Gastrocnemius medialis (tissue), 4 donors: ENCODE results near the gene HAVCR1.

ENCODE experiments used
- POLR2A ChIP-seq, 2 donors: fragments of 450-650 bp; IDR thresholded peaks; one replicate each; pipeline ENCODE4 v1.6.1; 2017; ENCODE audit warnings: antibody characterized with exemption in 2 of 2, mild to moderate bottlenecking in 2 of 2, moderate library complexity in 2 of 2
- TF ChIP-seq, protein P1 (sequence below), 5 experiments: fragments of 450-650 bp in 3 of 5; fragments of 200-600 bp in 2 of 5; sonication (generic) in 2 of 5; IDR thresholded peaks in 4 of 5; conservative IDR thresholded peaks in 1 of 5; 1 replicate in 4 of 5; 2 replicates in 1 of 5; pipeline ENCODE4 v1.5.1; 2016 to 2019; ENCODE audit warnings: antibody characterized with exemption in 5 of 5, mild to moderate bottlenecking in 3 of 5, moderate library complexity in 3 of 5

DNA sequence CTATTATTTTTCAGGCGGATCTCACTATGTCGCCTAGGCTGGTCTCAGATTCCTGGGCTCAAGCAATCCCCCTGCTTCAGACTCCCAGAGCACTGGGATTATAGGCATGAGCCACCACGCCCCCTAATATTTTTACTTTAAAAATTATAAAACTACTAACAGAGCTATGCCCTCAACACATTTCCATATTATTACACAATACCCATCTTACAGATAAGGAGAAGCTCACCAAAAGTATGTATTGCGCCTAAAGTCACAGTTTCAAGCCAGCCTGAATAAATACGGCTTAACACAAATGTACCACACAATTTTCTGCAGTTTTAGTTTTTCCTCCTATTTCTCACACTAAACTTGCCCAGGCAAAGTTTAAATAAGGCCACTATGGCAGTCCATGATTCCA is 9.9 kb upstream of the HAVCR1 start:
- TF ChIP-seq POLR2A (IDR thresholded peaks at IDR 0.05), result no peak
- TF ChIP-seq, protein P1, sequence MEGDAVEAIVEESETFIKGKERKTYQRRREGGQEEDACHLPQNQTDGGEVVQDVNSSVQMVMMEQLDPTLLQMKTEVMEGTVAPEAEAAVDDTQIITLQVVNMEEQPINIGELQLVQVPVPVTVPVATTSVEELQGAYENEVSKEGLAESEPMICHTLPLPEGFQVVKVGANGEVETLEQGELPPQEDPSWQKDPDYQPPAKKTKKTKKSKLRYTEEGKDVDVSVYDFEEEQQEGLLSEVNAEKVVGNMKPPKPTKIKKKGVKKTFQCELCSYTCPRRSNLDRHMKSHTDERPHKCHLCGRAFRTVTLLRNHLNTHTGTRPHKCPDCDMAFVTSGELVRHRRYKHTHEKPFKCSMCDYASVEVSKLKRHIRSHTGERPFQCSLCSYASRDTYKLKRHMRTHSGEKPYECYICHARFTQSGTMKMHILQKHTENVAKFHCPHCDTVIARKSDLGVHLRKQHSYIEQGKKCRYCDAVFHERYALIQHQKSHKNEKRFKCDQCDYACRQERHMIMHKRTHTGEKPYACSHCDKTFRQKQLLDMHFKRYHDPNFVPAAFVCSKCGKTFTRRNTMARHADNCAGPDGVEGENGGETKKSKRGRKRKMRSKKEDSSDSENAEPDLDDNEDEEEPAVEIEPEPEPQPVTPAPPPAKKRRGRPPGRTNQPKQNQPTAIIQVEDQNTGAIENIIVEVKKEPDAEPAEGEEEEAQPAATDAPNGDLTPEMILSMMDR (IDR thresholded peaks at IDR 0.05 in 4 of 5, conservative IDR thresholded peaks at IDR 0.05 in 1 of 5), result no peak
